GM19193 (cell line): ENCODE results near the gene CDK5.

Source experiments
- POLR2A ChIP-seq: IDR thresholded peaks from 4 replicates; pipeline ENCODE4 v1.6.1; 2011; ENCODE audit not compliant: insufficient read depth, insufficient read length; ENCODE audit errors: extremely low read depth

Gene CDK5

GRCh38 chr7:151089893-151090730 lies 32.4 kb upstream of the CDK5 start:
- TF ChIP-seq POLR2A: no peak

- TF ChIP-seq POLR2A: no peak
Measured at GRCh38 chr7:151088856-151089699, 31.4 kb upstream of the CDK5 start.

- TF ChIP-seq POLR2A: no peak
Measured at GRCh38 chr7:151088019-151088855, 30.5 kb upstream of the CDK5 start.

GRCh38 chr7:151087245-151088018 lies 29.7 kb upstream of the CDK5 start:
- TF ChIP-seq POLR2A: peak; percentile 46

GRCh38 chr7:151086802-151087244 lies 29.1 kb upstream of the CDK5 start:
- TF ChIP-seq POLR2A: no peak

- peak; percentile 63 for TF ChIP-seq POLR2A
Measured at GRCh38 chr7:151085691-151086620, 28.3 kb upstream of the CDK5 start, which contains the start of gene AGAP3. Gene AGAP3, plus strand, starts transcription at chr7:151086475. Its CDS starts 267 bp downstream, at chr7:151086742.

- no peak for TF ChIP-seq POLR2A
Measured at GRCh38 chr7:151085329-151085690, 27.6 kb upstream of the CDK5 start.

DNA sequence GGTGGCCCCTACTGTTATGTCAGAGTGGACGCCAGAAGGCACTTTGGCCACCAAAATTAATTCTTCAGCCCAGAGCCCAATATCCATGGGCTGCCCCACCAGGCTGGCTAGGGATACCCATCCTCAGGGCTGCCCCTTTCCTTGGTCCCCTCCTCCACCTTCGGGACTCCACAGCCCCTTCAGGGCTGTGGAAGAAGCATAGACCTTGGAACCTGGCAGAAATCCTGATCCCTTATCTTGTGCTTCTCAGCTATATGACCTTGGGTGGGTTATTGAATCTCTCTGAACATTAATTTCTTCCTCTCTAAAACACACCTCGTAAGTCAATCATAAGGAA lies 26.1 kb upstream of the CDK5 start:
- TF ChIP-seq POLR2A: no peak

DNA sequence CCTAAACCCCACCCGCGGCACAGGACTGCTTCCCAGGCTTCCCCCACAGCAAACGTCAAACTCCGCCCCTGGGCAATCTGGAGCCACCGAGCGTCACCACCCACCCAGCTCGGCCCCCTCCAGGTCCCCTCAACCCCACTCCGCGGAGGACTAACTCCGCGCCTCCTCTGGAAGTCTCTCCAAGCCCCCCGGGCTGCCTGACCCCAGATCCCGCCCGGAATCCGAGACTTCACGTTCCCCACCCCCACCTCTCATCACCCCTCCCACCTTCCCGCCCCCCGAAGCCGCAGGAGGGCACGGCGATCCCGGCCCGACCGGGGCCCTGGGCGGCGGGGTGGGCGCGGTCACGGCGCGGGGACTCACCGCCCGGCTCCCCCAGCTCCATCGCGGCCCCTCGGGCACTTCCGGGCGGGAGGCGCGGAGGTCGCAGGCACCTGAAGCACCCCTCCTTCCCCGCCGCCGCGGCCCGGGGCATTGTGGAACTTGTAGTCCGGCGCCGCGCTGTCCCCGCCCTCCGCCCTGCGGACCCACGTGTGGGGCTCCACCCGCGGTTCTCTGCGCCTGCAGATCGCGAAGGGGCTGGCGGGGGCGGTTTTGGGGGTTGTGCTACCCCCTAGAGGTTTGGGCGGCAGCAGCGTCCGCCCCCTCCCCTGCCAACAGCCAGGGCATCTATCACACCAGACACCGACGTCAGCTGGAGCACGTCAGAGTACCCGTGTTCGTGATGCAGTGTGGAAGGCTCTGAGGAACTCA lies 25.6 kb upstream of the CDK5 start, which contains the start of gene TMUB1:
Gene TMUB1 (minus strand): TSS at position 423 of the 753 bp plus-strand sequence. CDS start 930 bp downstream, outside the sequence.
- TF ChIP-seq POLR2A: peak; percentile 60

GRCh38 chr7:151082141-151083070 lies 24.7 kb upstream of the CDK5 start:
- TF ChIP-seq POLR2A: no peak
